Transverse colon (tissue), 4 donors: ENCODE results near the gene AIG1. TPM values are rescaled to one million over a fixed set of nuclear protein-coding genes. Genes with fewer than 3 reads are reported as not detected.

Experiments used
- DNase-seq: peaks from one replicate; pipeline ENCODE4 v3.0.0-alpha.2; 2019
- H3K27ac ChIP-seq, 4 donors: fragments of 200-600 bp; sonication (generic); 2 replicates each; pipeline ENCODE4 v1.5.1; 2016 to 2018; ENCODE audit warnings: inconsistent platforms in 4 of 4
- H3K27me3 ChIP-seq: fragments of 200-600 bp; sonication (generic); 2 replicates; pipeline ENCODE4 v1.5.1; 2017; ENCODE audit warnings: inconsistent platforms
- H3K36me3 ChIP-seq, 4 donors: fragments of 200-600 bp; sonication (generic); 2 replicates each; pipeline ENCODE4 v1.5.1; 2017 to 2019; ENCODE audit warnings: inconsistent platforms in 4 of 4
- H3K4me1 ChIP-seq, 4 donors: fragments of 200-600 bp; sonication (generic); 2 replicates each; pipeline ENCODE4 v1.5.1; 2017 to 2020; ENCODE audit warnings: inconsistent platforms in 4 of 4
- H3K4me3 ChIP-seq, 4 donors: fragments of 200-600 bp; sonication (generic); 1 replicate in 1 of 4; 2 replicates in 3 of 4; pipeline versions ENCODE4 v1.5.1 to v1.6.1; 2017 to 2019; ENCODE audit warnings: inconsistent platforms in 4 of 4
- H3K9me3 ChIP-seq, 2 donors: fragments of 200-600 bp; sonication (generic); 2 replicates each; pipeline ENCODE4 v1.5.1; 2017 to 2019; ENCODE audit warnings: inconsistent platforms in 2 of 2
- EP300 ChIP-seq: sonication (generic); formaldehyde crosslinking; IDR thresholded peaks from one replicate; pipeline ENCODE4 v1.6.1; 2017; ENCODE audit warnings: antibody characterized with exemption, low read depth
- POLR2A ChIP-seq: fragments of 450-650 bp; IDR thresholded peaks from one replicate; pipeline ENCODE4 v1.6.1; 2016; ENCODE audit warnings: antibody characterized with exemption, mild to moderate bottlenecking, moderate library complexity
- POLR2AphosphoS5 ChIP-seq, 3 donors: sonication (generic); formaldehyde crosslinking; IDR thresholded peaks; one replicate each; pipeline ENCODE4 v1.6.1; 2016; ENCODE audit warnings: antibody characterized with exemption in 3 of 3
- WGBS, 2 donors: methylation state at CpG; one replicate each; pipeline ENCODE4 v1.1.5; 2018; ENCODE audit warnings: low coverage in 1 of 2; 5-methylcytosine and 5-hydroxymethylcytosine counted together
- in situ Hi-C, 4 donors: fragments of 200-750 bp; cut with MboI; loops; one replicate each; pipeline versions ENCODE4 v1.15.0 to v1.15.1; 2017; ENCODE audit warnings: low sequenced_read_pairs in 3 of 4, low pct_ligation_motif_present in 1 of 4, low pct_unique_long_range_greater_than_20kb in 1 of 4
- intact Hi-C: fragments of 100-400 bp; cut with DNase I; formaldehyde crosslinking; loops from one replicate; pipeline ENCODE4 v1.15.1; 2023; ENCODE audit warnings: low total_unique reads
- total RNA-seq, 4 donors: library from RNA; depleted of rRNA; stranded (reverse); fragments of >200 nt; gene quantifications; one replicate each; pipeline ENCODE4 v1.1.0, GENCODE V29; 2016
- TF ChIP-seq, protein P1 (sequence below), 5 experiments: fragments of 200-600 bp in 3 of 5; fragments of 450-650 bp in 2 of 5; sonication (generic) in 3 of 5; IDR thresholded peaks; 1 replicate in 2 of 5; 2 replicates in 3 of 5; pipeline ENCODE4 v1.5.1; 2016 to 2017; ENCODE audit warnings: antibody characterized with exemption in 5 of 5, inconsistent platforms in 3 of 5, mild to moderate bottlenecking in 2 of 5, moderate library complexity in 1 of 5

The AIG1 gene
- total RNA-seq, 4 donors from 2014 or later: 16.5 to 38.2 (median 21.6) TPM

GRCh38 chr6:143215771-143216170, 155.1 kb downstream of the AIG1 start:
- intact Hi-C loops: no loop called here
- Histone ChIP-seq H3K4me3 (no peak overlapping the region), H3K9me3 (no peaks in the 10 kb centered on the region), H3K27me3 (no peaks in the 10 kb centered on the region), H3K4me1 (no peaks in the 10 kb centered on the region), H3K36me3 (no peaks in the 10 kb centered on the region), H3K27ac (no peak overlapping the region)
- TF ChIP-seq POLR2AphosphoS5 (IDR thresholded peaks at IDR 0.05) (no peak), EP300 (no peak), POLR2A (no peak)
- TF ChIP-seq, protein P1, sequence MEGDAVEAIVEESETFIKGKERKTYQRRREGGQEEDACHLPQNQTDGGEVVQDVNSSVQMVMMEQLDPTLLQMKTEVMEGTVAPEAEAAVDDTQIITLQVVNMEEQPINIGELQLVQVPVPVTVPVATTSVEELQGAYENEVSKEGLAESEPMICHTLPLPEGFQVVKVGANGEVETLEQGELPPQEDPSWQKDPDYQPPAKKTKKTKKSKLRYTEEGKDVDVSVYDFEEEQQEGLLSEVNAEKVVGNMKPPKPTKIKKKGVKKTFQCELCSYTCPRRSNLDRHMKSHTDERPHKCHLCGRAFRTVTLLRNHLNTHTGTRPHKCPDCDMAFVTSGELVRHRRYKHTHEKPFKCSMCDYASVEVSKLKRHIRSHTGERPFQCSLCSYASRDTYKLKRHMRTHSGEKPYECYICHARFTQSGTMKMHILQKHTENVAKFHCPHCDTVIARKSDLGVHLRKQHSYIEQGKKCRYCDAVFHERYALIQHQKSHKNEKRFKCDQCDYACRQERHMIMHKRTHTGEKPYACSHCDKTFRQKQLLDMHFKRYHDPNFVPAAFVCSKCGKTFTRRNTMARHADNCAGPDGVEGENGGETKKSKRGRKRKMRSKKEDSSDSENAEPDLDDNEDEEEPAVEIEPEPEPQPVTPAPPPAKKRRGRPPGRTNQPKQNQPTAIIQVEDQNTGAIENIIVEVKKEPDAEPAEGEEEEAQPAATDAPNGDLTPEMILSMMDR (IDR thresholded peaks at IDR 0.05): no peak
- in situ Hi-C loops: no loop called here
- no peak for DNase-seq
- 42% methylated on average over 1 of the region's 1 CpG; no CpG with 5 or more reads in 1 of the 2 donors for WGBS, 2 donors

GRCh38 chr6:143218233-143218632, 157.5 kb downstream of the AIG1 start:
- no peaks in the 10 kb centered on the region for H3K27me3 ChIP-seq
- WGBS, 2 donors: 91% methylated on average over 5 of the region's 5 CpGs
- H3K36me3 ChIP-seq: no peaks in the 10 kb centered on the region
- no peak overlapping the region for H3K27ac ChIP-seq
- no peak for DNase-seq
- intact Hi-C loops: no loop called here
- TF ChIP-seq EP300: no peak
- TF ChIP-seq, protein P1 (IDR thresholded peaks at IDR 0.05): no peak
- no peak for TF ChIP-seq POLR2AphosphoS5 (IDR thresholded peaks at IDR 0.05)
- TF ChIP-seq POLR2A: no peak
- no peak overlapping the region for H3K4me3 ChIP-seq
- in situ Hi-C loops: no loop called here
- H3K4me1 ChIP-seq: peaks cover 0 to 12% (median 0%) of the 10 kb centered on the region in 4 donors
- H3K9me3 ChIP-seq: no peaks in the 10 kb centered on the region

DNA sequence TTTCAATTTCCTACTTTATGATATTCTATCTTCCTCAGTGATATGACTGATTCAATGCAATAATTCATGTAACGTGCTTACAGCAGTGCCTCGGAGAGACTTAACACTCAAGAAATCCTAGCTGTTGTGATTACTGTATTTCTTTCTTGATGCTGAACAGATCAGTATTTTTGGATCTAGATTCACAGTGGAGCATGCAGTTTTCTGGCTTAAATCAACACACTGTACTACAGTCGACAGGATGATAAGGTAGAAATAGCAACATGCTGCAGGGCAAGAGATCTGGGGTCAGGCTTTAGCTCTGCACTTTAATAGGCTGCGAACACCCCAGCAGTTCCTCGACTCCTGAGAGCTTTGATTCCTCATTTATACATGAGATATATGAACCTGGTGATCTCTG, 161.0 kb downstream of the AIG1 start:
- Histone ChIP-seq H3K4me1 (peaks cover 0 to 23% (median 0%) of the 10 kb centered on the region in 4 donors), H3K4me3 (no peak overlapping the region), H3K9me3 (no peaks in the 10 kb centered on the region), H3K36me3 (no peaks in the 10 kb centered on the region), H3K27me3 (no peaks in the 10 kb centered on the region), H3K27ac (peak overlapping the region in 1 of 4 donors; percentile 41)
- in situ Hi-C loops (no loop called here), intact Hi-C loops (no loop called here)
- 78 to 92% methylated on average over 5 of the region's 5 CpGs for WGBS, 2 donors
- no peak for DNase-seq
- TF ChIP-seq, protein P1 (IDR thresholded peaks at IDR 0.05): no peak
- TF ChIP-seq POLR2AphosphoS5 (IDR thresholded peaks at IDR 0.05) (peak in 1 of 3 donors; percentile 34), EP300 (no peak), POLR2A (no peak)

GRCh38 chr6:143222310-143222709, 161.6 kb downstream of the AIG1 start:
- no peak for TF ChIP-seq POLR2A
- TF ChIP-seq POLR2AphosphoS5 (IDR thresholded peaks at IDR 0.05): no peak
- TF ChIP-seq, protein P1 (IDR thresholded peaks at IDR 0.05): no peak
- TF ChIP-seq EP300: no peak
- Histone ChIP-seq H3K4me1 (peaks cover 0 to 23% (median 0%) of the 10 kb centered on the region in 4 donors), H3K9me3 (no peaks in the 10 kb centered on the region), H3K36me3 (no peaks in the 10 kb centered on the region), H3K27ac (peak overlapping the region in 1 of 4 donors; percentile 41), H3K27me3 (no peaks in the 10 kb centered on the region), H3K4me3 (no peak overlapping the region)
- intact Hi-C loops (no loop called here), in situ Hi-C loops (no loop called here)
- no peak for DNase-seq
- WGBS, 2 donors: 82 to 86% methylated on average over 4 to 5 of the region's 5 CpGs
